Coronary artery (tissue), 2 donors: ENCODE measurements around the gene CHADL.
"Not testable (repeated sequence)": the region's sequence is repeated elsewhere in the genome, so short reads cannot be mapped to it uniquely, and the experiment has no call there.

ENCODE experiments used
- DNase-seq: peaks from one replicate; pipeline ENCODE4 v3.0.0-alpha.2; 2017; ENCODE audit warnings: low spot score
- H3K27ac ChIP-seq, 2 donors: fragments of 200-600 bp; sonication (generic); one replicate each; pipeline ENCODE4 v1.5.1; 2016 to 2019
- H3K4me3 ChIP-seq: fragments of 200-600 bp; sonication (generic); 2 replicates; pipeline ENCODE4 v1.5.1; 2016; ENCODE audit warnings: mild to moderate bottlenecking, moderate library complexity
- CTCF ChIP-seq: fragments of 200-600 bp; sonication (generic); IDR thresholded peaks from one replicate; pipeline ENCODE4 v1.5.1; 2019; ENCODE audit warnings: antibody characterized with exemption

CHADL gene

GRCh38 chr22:41193829-41194228 lies 46.9 kb downstream of the CHADL start:
- DNase-seq = no peak
- Histone ChIP-seq H3K27ac (no peak overlapping the region), H3K4me3 (no peak overlapping the region)
- no peak for TF ChIP-seq CTCF

GRCh38 chr22:41191467-41191866 lies 49.3 kb downstream of the CHADL start:
- no peak for TF ChIP-seq CTCF
- H3K27ac ChIP-seq = no peak overlapping the region
- no peak overlapping the region for H3K4me3 ChIP-seq
- no peak for DNase-seq

DNA sequence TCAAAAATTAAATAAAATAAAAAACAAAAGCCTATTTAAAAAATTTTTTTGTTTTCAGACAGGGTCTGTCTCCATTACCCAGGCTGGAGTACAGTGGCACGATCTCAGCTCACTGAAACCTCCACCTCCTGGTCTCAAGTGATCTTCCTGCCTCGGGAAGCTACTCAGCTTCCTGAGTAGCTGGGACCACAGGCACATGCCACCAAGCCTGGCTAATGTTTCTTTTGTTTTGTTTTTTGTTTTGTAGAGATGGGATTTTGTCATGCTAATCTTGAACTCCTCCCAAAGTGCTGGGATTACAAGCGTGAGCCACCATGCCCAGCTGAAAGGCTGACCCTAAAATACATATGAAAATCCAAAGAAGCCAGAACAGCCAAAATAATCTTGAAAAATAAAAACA lies 56.1 kb downstream of the CHADL start:
- Histone ChIP-seq H3K27ac (no peak overlapping the region), H3K4me3 (no peak overlapping the region)
- DNase-seq = no peak
- TF ChIP-seq CTCF = no peak

DNA sequence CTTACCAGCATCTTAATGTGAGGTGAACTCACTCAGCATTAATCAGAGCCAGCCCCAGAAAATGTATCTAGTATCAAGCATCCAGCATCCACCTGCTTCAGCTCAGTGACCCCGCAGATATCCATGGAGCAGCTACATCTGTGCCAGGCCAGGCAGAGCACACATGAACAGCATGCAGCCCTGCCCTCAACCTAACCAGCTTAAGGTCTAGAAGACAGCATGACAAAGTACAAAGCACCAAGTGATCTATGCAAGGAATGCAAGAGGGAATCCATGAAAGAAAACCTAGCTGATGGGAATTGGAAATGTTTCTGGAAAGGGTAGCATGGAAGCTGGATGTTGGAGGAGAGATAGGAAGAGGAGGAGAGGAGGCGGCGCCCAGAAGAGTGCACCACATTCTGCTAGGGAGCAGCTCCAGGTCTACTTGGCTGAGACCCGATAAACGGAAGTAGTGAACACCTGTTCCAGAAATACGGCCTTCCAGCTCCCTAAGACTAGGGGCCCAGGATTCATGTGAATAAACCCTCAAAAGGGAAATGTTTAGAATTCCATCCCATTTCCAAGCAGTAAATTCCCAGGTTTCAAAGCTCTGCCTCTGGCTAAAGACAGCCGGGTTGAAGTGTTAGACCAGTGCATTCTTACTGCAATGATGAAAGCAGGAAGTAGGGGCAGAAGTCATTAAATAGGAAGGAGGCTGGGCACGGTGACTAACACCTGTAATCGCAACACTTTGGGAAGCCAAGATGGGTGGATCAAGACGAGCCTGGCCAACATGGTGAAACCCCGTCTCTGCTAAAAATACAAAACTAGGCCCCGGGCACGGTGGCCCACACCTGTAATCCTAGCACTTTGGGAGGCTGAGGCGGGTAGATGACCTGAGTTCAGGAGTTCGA lies 59.1 kb downstream of the CHADL start:
- TF ChIP-seq CTCF = no peak
- Histone ChIP-seq H3K27ac (no peak overlapping the region), H3K4me3 (no peak overlapping the region)
- DNase-seq = no peak

GRCh38 chr22:41180926-41181325 lies 59.8 kb downstream of the CHADL start:
- no peak for DNase-seq
- TF ChIP-seq CTCF = no peak
- Histone ChIP-seq H3K27ac (no peak overlapping the region), H3K4me3 (no peak overlapping the region)

- H3K27ac ChIP-seq, DNase-seq, H3K4me3 ChIP-seq: not testable (repeated sequence)
Measured at GRCh38 chr22:41180362-41180761, 60.4 kb downstream of the CHADL start.
